MM.1S (cell line): ENCODE data around the gene GNAI3.

Experiments used
- DNase-seq: peaks from one replicate; pipeline ENCODE4 v3.0.0-alpha.2; 2015
- H2AFZ ChIP-seq: fragments of 300-600 bp; sonication (generic); 2 replicates; pipeline ENCODE4 v1.6.0; 2016; ENCODE audit warnings: antibody characterized with exemption, low read length
- H3F3A ChIP-seq: fragments of 300-600 bp; sonication (generic); 2 replicates; pipeline ENCODE4 v1.6.1; 2016; ENCODE audit warnings: mild to moderate bottlenecking, antibody characterized with exemption, low read length, moderate library complexity, mixed read lengths; ENCODE audit not compliant: insufficient read depth
- H3K27ac ChIP-seq: fragments of 300-600 bp; sonication (generic); 2 replicates; pipeline ENCODE4 v1.5.1; 2016; ENCODE audit warnings: mild to moderate bottlenecking, low read length
- H3K27me3 ChIP-seq: fragments of 300-600 bp; sonication (generic); replicated peaks from 2 replicates; pipeline ENCODE4 v1.6.0; 2016; ENCODE audit warnings: low read length; ENCODE audit not compliant: insufficient read depth
- H3K36me3 ChIP-seq: fragments of 300-600 bp; sonication (generic); replicated peaks from 2 replicates; pipeline ENCODE4 v1.6.1; 2016; ENCODE audit warnings: mild to moderate bottlenecking, low read length, mixed read lengths; ENCODE audit not compliant: insufficient read depth
- H3K4me1 ChIP-seq: fragments of 300-600 bp; sonication (generic); 2 replicates; pipeline ENCODE4 v1.6.1; 2016; ENCODE audit warnings: low read length, mixed read lengths
- H3K4me2 ChIP-seq: fragments of 300-600 bp; sonication (generic); 2 replicates; pipeline ENCODE4 v1.6.0; 2016; ENCODE audit warnings: low read depth, low read length
- H3K4me3 ChIP-seq: fragments of 300-600 bp; sonication (generic); 2 replicates; pipeline ENCODE4 v1.5.1; 2016; ENCODE audit warnings: low read length, mixed read lengths
- H3K79me2 ChIP-seq: fragments of 300-600 bp; sonication (generic); 2 replicates; pipeline ENCODE4 v1.6.1; 2016; ENCODE audit warnings: mixed run types, low read length, mixed read lengths
- H3K9ac ChIP-seq: fragments of 300-600 bp; sonication (generic); 2 replicates; pipeline ENCODE4 v1.6.1; 2016; ENCODE audit warnings: low read length, mixed read lengths
- H3K9me2 ChIP-seq: fragments of 300-600 bp; sonication (generic); replicated peaks from 2 replicates; pipeline ENCODE4 v1.6.1; 2016; ENCODE audit warnings: mild to moderate bottlenecking, low read length, mixed read lengths; ENCODE audit not compliant: insufficient read depth
- H3K9me3 ChIP-seq: fragments of 300-600 bp; sonication (generic); replicated peaks from 2 replicates; pipeline ENCODE4 v1.6.1; 2016; ENCODE audit warnings: mild to moderate bottlenecking, low read length, mixed read lengths; ENCODE audit not compliant: insufficient read depth
- H4K20me1 ChIP-seq: fragments of 300-600 bp; sonication (generic); 2 replicates; pipeline ENCODE4 v1.6.1; 2016; ENCODE audit warnings: mild to moderate bottlenecking, low read length, moderate library complexity, mixed read lengths; ENCODE audit not compliant: insufficient read depth
- CTCF ChIP-seq: fragments of 300-600 bp; sonication (generic); IDR thresholded peaks from 2 replicates; pipeline ENCODE4 v1.5.1; 2016; ENCODE audit warnings: antibody characterized with exemption, low read length, mixed read lengths
- EZH2 ChIP-seq: fragments of 300-600 bp; sonication (generic); optimal IDR thresholded peaks from 2 replicates; pipeline ENCODE3; 2017; ENCODE audit warnings: low read depth, mild to moderate bottlenecking, antibody characterized with exemption, low read length, mixed read lengths
- EZH2phosphoT487 ChIP-seq: fragments of 300-600 bp; sonication (generic); IDR thresholded peaks from 2 replicates; pipeline ENCODE4 v1.6.1; 2018; ENCODE audit warnings: antibody characterized with exemption, low read length

Gene GNAI3

GRCh38 chr1:109500941-109501381, 47.5 kb upstream of the GNAI3 start:
- Histone ChIP-seq H3K79me2 (no peaks in the 10 kb centered on the region), H3K9ac (no peak overlapping the region), H3K4me3 (no peak overlapping the region), H2AFZ (no peak overlapping the region), H3K27me3 (no peaks in the 10 kb centered on the region), H3K27ac (no peak overlapping the region), H3K9me3 (no peaks in the 10 kb centered on the region), H3K9me2 (no peaks in the 10 kb centered on the region), H3K4me1 (no peaks in the 10 kb centered on the region), H3K4me2 (no peak overlapping the region), H3F3A (no peaks in the 10 kb centered on the region), H4K20me1 (no peaks in the 10 kb centered on the region), H3K36me3 (no peaks in the 10 kb centered on the region)
- TF ChIP-seq EZH2phosphoT487, result no peak
- no peak for TF ChIP-seq CTCF
- TF ChIP-seq EZH2, result no peak
- no peak for DNase-seq

- Histone ChIP-seq H3K9ac (no peak overlapping the region), H3K27ac (no peak overlapping the region)
Observed at GRCh38 chr1:109501644-109502363, 46.6 kb upstream of the GNAI3 start.

GRCh38 chr1:109502364-109502851, 46.0 kb upstream of the GNAI3 start:
- no peak for TF ChIP-seq EZH2phosphoT487
- TF ChIP-seq CTCF, result no peak
- no peak for TF ChIP-seq EZH2
- Histone ChIP-seq H3K27me3 (no peaks in the 10 kb centered on the region), H4K20me1 (no peaks in the 10 kb centered on the region), H2AFZ (no peak overlapping the region), H3K9me3 (no peaks in the 10 kb centered on the region), H3F3A (no peaks in the 10 kb centered on the region), H3K36me3 (no peaks in the 10 kb centered on the region), H3K4me3 (no peak overlapping the region), H3K27ac (no peak overlapping the region), H3K9ac (no peak overlapping the region), H3K79me2 (no peaks in the 10 kb centered on the region), H3K4me2 (no peak overlapping the region), H3K9me2 (no peaks in the 10 kb centered on the region), H3K4me1 (no peaks in the 10 kb centered on the region)
- no peak for DNase-seq

More at GRCh38 chr1:109501644-109502363, 46.6 kb upstream of the GNAI3 start:
- Histone ChIP-seq H3K9me3 (no peaks in the 10 kb centered on the region), H3F3A (no peaks in the 10 kb centered on the region), H3K4me3 (no peak overlapping the region), H3K36me3 (no peaks in the 10 kb centered on the region), H3K4me1 (no peaks in the 10 kb centered on the region), H3K9me2 (no peaks in the 10 kb centered on the region), H3K27me3 (no peaks in the 10 kb centered on the region), H3K4me2 (no peak overlapping the region), H4K20me1 (no peaks in the 10 kb centered on the region), H3K79me2 (no peaks in the 10 kb centered on the region), H2AFZ (no peak overlapping the region)
- DNase-seq, result no peak
- no peak for TF ChIP-seq CTCF
- no peak for TF ChIP-seq EZH2
- TF ChIP-seq EZH2phosphoT487, result no peak
